PC-3 (cell line): Measurements from ENCODE around the gene SLCO4C1. TPM values are rescaled to one million over a fixed set of nuclear protein-coding genes. Genes with fewer than 3 reads are reported as not detected.

Source experiments
- ATAC-seq: fragments of 200-7000 bp; cut with Tn5 transposase; 2 replicates; pipeline ENCODE4 v1.9.1; 2020; ENCODE audit warnings: mild to moderate bottlenecking, moderate library complexity
- BruUV-seq: library from RNA; stranded (reverse); fragments of 400-500 nt; replicated peaks from 2 replicates; lab custom pipeline; 2021; lab: Mats Ljungman, UMichigan
- CTCF ChIA-PET: fragments of 300-600 bp; sonication (Branson Sonifier 250); formaldehyde crosslinking; loops from one replicate; lab custom pipeline; 2022; ENCODE audit warnings: antibody characterized with exemption; lab: Charles Lee
- POLR2A ChIA-PET: fragments of 300-600 bp; sonication (Branson Sonifier 250); formaldehyde crosslinking; loops from one replicate; lab custom pipeline; 2022; ENCODE audit warnings: antibody characterized with exemption; ENCODE audit not compliant: unreplicated experiment; lab: Charles Lee
- DNase-seq: peaks from one replicate; pipeline ENCODE4 v3.0.0-alpha.2; 2015
- H2AFZ ChIP-seq: fragments of 300-600 bp; sonication (generic); 2 replicates; pipeline ENCODE4 v1.6.0; 2016; ENCODE audit warnings: antibody characterized with exemption, low read length
- H3F3A ChIP-seq: fragments of 300-600 bp; sonication (generic); one replicate; pipeline ENCODE4 v1.6.0; 2017; ENCODE audit warnings: antibody characterized with exemption, low read length, control low read depth, mild to moderate bottlenecking; ENCODE audit not compliant: unreplicated experiment
- H3K27ac ChIP-seq: fragments of 300-600 bp; sonication (generic); 2 replicates; pipeline ENCODE4 v1.5.1; 2016; ENCODE audit warnings: mild to moderate bottlenecking, low read length
- H3K27me3 ChIP-seq: fragments of 300-600 bp; sonication (generic); 2 replicates; pipeline ENCODE4 v1.6.1; 2016; ENCODE audit warnings: low read length, mixed read lengths
- H3K36me3 ChIP-seq: fragments of 300-600 bp; sonication (generic); 2 replicates; pipeline ENCODE4 v1.6.1; 2016; ENCODE audit warnings: low read depth, mixed run types, low read length, mixed read lengths
- H3K4me1 ChIP-seq: fragments of 300-600 bp; sonication (generic); 2 replicates; pipeline ENCODE4 v1.5.1; 2016; ENCODE audit warnings: low read length; ENCODE audit not compliant: insufficient read depth
- H3K4me2 ChIP-seq: fragments of 300-600 bp; sonication (generic); 2 replicates; pipeline ENCODE4 v1.6.0; 2016; ENCODE audit warnings: low read length
- H3K4me3 ChIP-seq: fragments of 300-600 bp; sonication (generic); 2 replicates; pipeline ENCODE4 v1.5.1; 2016; ENCODE audit warnings: mild to moderate bottlenecking, low read length, mixed read lengths
- H3K79me2 ChIP-seq: fragments of 300-600 bp; sonication (generic); 2 replicates; pipeline ENCODE4 v1.6.1; 2017; ENCODE audit warnings: low read length, mixed read lengths
- H3K9ac ChIP-seq: fragments of 300-600 bp; sonication (generic); 2 replicates; pipeline ENCODE4 v1.6.0; 2016; ENCODE audit warnings: mild to moderate bottlenecking, low read length
- H3K9me2 ChIP-seq: fragments of 300-600 bp; sonication (generic); replicated peaks from 2 replicates; pipeline ENCODE4 v1.6.1; 2016; ENCODE audit warnings: mixed run types, low read length, mixed read lengths
- H3K9me3 ChIP-seq: fragments of 300-600 bp; sonication (generic); 2 replicates; pipeline ENCODE4 v1.6.1; 2016; ENCODE audit warnings: low read length, mixed read lengths
- H4K20me1 ChIP-seq: fragments of 300-600 bp; sonication (generic); 2 replicates; pipeline ENCODE4 v1.6.1; 2016; ENCODE audit warnings: low read length, mixed read lengths
- CTCF ChIP-seq: fragments of 300-600 bp; sonication (generic); conservative IDR thresholded peaks from 2 replicates; pipeline ENCODE4 v1.5.1; 2017; ENCODE audit warnings: antibody characterized with exemption, low read depth, mild to moderate bottlenecking, low read length
- EZH2 ChIP-seq: fragments of 300-600 bp; sonication (generic); IDR thresholded peaks from one replicate; pipeline ENCODE4 v1.6.1; 2017; ENCODE audit warnings: antibody characterized with exemption, mild to moderate bottlenecking, low read length; ENCODE audit not compliant: unreplicated experiment
- EZH2phosphoT487 ChIP-seq: fragments of 300-600 bp; sonication (generic); IDR thresholded peaks from 2 replicates; pipeline ENCODE4 v1.6.1; 2018; ENCODE audit warnings: mild to moderate bottlenecking, antibody characterized with exemption, low read length, borderline replicate concordance
- intact Hi-C: fragments of 100-400 bp; cut with micrococcal nuclease; formaldehyde crosslinking; loops from 2 replicates; pipeline ENCODE4 v1.9.0; 2023
- total RNA-seq: library from RNA; depleted of rRNA; stranded (reverse); fragments of >200 nt; gene quantifications from 2 replicates; pipeline ENCODE4 v1.2.3, GENCODE V29; 2014

Gene SLCO4C1
- total RNA-seq, 1 experiment from 2014 or later, result not detected

GRCh38 chr5:102279711-102280110 lies 16.4 kb downstream of the SLCO4C1 start:
- no peak overlapping the region for H3K9ac ChIP-seq
- no peaks in the 10 kb centered on the region for H3K79me2 ChIP-seq
- no peak overlapping the region for H3K4me3 ChIP-seq
- no peaks in the 10 kb centered on the region for H3K4me1 ChIP-seq
- no peak for TF ChIP-seq EZH2phosphoT487
- TF ChIP-seq EZH2, result no peak
- no peak for TF ChIP-seq CTCF
- no peaks in the 10 kb centered on the region for H3K36me3 ChIP-seq
- H3K4me2 ChIP-seq, result no peak overlapping the region
- ChIA-PET POLR2A (no interaction called here), CTCF (no interaction called here)
- H3K27ac ChIP-seq, result no peak overlapping the region
- H4K20me1 ChIP-seq, result no peaks in the 10 kb centered on the region
- H3F3A ChIP-seq, result no peaks in the 10 kb centered on the region
- no peak for ATAC-seq
- no peaks in the 10 kb centered on the region for H3K9me3 ChIP-seq
- H3K27me3 ChIP-seq, result peaks cover 36% of the 10 kb centered on the region
- no peak overlapping the region for H2AFZ ChIP-seq
- DNase-seq, result no peak
- H3K9me2 ChIP-seq, result no peaks in the 10 kb centered on the region
- BruUV-seq, result no TSS peak
- intact Hi-C loops, result no loop called here

GRCh38 chr5:102278231-102278630 lies 17.9 kb downstream of the SLCO4C1 start:
- H3K9me3 ChIP-seq, result no peaks in the 10 kb centered on the region
- no TSS peak for BruUV-seq
- no peak overlapping the region for H3K9ac ChIP-seq
- TF ChIP-seq EZH2phosphoT487 (no peak), CTCF (no peak), EZH2 (no peak)
- H3K4me2 ChIP-seq, result no peak overlapping the region
- ChIA-PET POLR2A (no interaction called here), CTCF (no interaction called here)
- ATAC-seq (no peak), DNase-seq (no peak)
- H3K9me2 ChIP-seq, result no peaks in the 10 kb centered on the region
- no peaks in the 10 kb centered on the region for H3K4me1 ChIP-seq
- no peaks in the 10 kb centered on the region for H4K20me1 ChIP-seq
- H3K27me3 ChIP-seq, result peaks cover 30% of the 10 kb centered on the region
- H3F3A ChIP-seq, result no peaks in the 10 kb centered on the region
- intact Hi-C loops, result no loop called here
- H3K4me3 ChIP-seq, result no peak overlapping the region
- H3K36me3 ChIP-seq, result no peaks in the 10 kb centered on the region
- no peaks in the 10 kb centered on the region for H3K79me2 ChIP-seq
- no peak overlapping the region for H3K27ac ChIP-seq
- no peak overlapping the region for H2AFZ ChIP-seq

DNA sequence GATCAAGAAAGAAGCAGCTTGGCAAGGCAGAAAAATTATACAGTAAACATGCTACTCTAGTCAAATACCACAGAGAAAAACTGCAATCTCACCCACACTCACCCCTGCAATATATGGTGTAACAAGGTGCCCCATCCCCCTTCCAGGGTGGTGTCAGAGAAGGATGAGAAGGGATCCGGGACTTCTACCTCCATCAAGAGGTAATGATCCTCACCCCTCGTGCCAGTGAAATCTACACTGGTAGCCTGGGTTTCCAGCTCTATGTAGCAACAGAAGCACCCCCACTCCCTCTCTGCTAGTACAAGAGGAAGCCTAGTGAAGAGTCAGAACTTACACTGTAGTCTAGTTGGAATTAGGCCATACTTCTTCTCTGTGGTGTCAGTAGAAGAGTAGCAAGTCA lies 18.9 kb downstream of the SLCO4C1 start:
- POLR2A ChIA-PET, result no interaction called here
- no peak for ATAC-seq
- no peaks in the 10 kb centered on the region for H3K9me3 ChIP-seq

More for the DNA sequence above, 18.9 kb downstream of the SLCO4C1 start:
- Histone ChIP-seq H3K4me1 (no peaks in the 10 kb centered on the region), H3K9me2 (no peaks in the 10 kb centered on the region), H3K27me3 (peaks cover 23% of the 10 kb centered on the region), H4K20me1 (no peaks in the 10 kb centered on the region), H3K4me2 (no peak overlapping the region), H2AFZ (no peak overlapping the region), H3K9ac (no peak overlapping the region), H3K27ac (no peak overlapping the region), H3K4me3 (no peak overlapping the region), H3F3A (no peaks in the 10 kb centered on the region), H3K36me3 (no peaks in the 10 kb centered on the region), H3K79me2 (no peaks in the 10 kb centered on the region)
- intact Hi-C loops, result no loop called here
- TF ChIP-seq CTCF (no peak), EZH2 (no peak), EZH2phosphoT487 (no peak)
- CTCF ChIA-PET, result no interaction called here
- DNase-seq, result no peak
- no TSS peak for BruUV-seq
